Right renal cortex interstitium (tissue), 3 donors: ENCODE data around the gene SIKE1. TPM values are rescaled to one million over a fixed set of nuclear protein-coding genes. Genes with fewer than 3 reads are reported as not detected.
"Not testable (repeated sequence)": the region's sequence is repeated elsewhere in the genome, so short reads cannot be mapped to it uniquely, and the experiment has no call there.

Source experiments
- DNase-seq, 3 donors: peaks; one replicate each; pipeline ENCODE4 v3.0.0-alpha.2; 2013; ENCODE audit warnings: low read depth in 3 of 3, low spot score in 2 of 3
- polyA plus RNA-seq, 3 donors: library from polyadenylated mRNA; unstranded; fragments of 120-200 nt; gene quantifications; one replicate each; pipeline ENCODE4 v1.2.1, GENCODE V29; 2013; ENCODE audit not compliant: insufficient read length in 3 of 3

Gene SIKE1
- polyA plus RNA-seq, 3 donors = 54.6 to 62.4 (median 55.6) TPM

DNA sequence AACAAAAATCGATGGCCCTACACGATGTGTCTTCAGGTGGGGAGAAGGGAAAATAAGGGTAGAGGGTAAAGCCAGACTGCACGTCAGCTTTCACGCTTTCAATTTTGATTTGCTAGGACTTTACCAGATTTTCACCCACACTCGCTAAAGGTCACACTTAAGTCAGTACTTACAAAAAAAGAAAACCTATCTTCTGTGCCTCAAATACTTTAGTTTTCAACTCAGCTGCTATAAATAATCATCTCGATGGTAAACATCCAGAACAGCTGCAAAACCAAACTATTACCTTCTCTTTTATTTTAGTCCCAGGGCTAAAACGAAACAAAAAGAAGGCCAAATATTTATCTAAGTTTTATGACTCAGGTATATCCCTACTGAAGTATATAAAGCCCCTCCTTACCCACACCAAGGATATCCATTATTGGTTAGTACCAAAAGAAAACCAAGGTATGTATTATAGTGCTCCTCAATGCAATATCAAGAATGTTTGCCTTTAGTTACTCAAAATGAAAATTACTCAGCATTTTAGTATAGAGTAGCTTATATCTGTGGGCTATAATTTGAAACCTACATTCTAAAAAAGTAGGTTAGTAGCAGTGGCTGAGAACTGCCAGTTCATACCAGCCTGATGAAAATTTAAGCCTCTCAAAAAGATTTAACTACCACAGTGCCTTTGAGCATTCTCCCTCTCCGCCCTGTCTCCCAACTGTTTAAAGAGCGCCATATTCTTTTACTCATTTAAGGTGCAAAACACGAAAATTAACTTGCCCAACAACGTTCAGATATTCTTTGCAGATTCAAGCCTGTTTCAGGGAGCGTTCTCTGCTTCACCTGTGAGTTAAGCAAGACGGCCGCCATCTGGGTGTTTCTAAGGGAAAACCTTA, 24.2 kb downstream of the SIKE1 start:
- DNase-seq = no peak

DNA sequence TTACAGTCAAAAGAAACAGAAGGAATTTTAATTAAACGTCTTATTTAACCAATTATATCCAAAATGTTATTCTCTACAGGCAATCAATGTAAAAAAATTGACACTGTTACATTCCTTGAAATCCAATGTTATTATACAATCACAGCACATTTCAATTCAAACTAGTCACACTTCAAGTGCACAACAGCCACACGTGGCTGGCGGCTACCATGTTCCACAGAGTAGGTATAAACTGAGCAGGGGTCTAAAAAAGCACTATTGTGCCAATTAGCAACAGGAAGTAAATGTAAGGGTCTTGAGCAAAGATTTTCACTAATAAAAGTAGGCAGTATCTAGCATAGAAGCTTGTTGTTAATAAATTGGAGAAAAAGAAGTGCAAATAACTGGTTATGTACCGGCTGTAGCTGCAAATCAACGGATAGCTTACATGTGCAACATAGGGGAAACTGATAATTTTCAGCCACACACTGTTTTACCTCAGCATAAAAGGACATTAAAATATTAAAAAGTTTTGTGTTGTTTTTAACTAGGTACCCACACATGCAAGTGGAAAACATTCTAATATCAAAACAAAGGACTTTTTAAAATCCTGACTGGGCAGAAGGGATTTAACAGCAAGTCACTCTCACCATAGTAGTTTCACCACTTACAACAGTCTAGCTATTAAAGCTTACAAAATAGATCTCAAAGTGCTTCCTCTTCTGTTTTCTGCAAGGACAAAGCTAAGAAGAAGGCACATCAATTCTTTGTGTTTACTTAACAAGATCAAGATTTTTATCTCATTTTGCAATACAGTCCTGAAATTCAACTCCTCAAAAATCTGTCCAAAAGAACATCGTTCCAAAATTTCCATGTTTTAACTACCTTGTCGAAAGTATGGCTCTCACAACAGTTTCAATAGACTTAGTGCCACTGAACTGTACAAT, 25.2 kb downstream of the SIKE1 start:
- no peak for DNase-seq

DNA sequence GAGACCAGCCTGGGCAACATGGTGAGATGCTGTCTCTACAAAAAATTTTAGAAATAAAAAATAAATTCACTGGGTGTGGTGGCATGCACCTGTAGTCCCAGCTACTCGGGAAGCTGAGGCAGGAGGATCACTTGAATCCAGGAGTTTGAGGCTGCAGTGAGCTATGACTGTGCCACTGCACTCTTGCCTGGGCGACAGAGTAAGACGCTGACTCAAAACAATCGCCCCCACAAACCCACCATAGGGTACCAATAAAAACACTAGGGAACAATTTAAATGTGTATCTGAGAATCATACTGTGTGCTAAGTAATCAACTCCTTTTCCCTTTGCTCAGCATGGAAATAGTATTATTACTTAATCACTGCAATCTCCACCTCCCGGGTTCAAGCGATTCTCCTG, 26.8 kb downstream of the SIKE1 start:
- not testable (repeated sequence) for DNase-seq

DNA sequence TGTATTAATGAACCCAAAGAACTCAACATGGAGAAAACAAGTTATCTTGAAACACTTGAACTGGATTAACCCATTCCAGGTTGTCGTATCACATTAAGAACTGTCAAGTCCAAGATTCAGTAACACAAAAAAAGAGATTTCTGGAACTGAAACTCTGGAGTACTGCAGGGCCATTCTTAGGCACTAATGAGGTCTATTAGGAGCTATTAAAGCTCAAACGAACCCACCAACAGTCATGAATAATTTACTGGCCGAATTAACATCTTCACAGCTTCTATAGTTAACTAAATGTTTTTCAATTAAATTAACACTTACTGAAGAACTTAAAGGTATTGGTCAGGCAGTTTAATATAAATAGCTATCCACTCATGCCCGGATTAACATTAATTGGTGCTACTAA, 27.3 kb downstream of the SIKE1 start:
- DNase-seq = no peak

DNA sequence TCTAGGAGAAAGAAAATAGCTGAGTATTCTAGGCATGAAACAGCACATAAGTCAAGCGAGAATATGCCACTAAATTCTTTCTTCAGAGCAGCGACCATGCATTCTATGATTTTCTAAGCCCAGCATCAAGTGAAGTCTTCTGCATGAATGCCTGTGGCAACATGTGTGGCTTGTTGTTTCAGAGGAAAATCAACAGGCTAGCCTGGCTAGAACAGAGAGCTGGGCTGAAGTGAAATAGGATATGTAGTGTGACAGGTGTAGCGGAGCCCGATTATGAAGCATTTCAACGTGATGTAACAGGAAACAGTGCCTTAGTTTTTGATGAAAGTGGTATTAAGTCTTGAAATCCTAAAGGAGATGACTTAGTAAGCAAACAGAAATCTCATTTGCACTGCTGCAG, 29.7 kb downstream of the SIKE1 start:
- DNase-seq = no peak

DNA sequence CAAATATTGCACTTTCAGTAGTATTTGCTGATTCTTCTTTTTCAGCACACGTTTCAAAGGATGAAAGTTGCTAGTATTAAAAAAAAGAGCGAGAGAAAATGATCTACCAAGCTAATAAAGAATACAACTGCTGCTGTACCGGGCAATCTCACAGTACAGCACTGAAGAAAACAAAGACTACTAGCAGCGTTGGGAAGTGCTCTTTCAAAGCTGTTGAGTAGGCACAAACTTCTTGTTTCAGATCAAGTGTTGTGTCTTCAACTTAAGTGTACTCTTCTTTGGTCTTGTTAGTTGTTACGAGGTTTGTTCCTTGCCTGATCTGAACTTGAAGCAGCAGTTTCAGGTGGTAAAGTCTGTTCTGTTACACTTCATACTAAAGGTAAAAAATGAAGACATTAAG, 30.6 kb downstream of the SIKE1 start:
- no peak for DNase-seq

DNA sequence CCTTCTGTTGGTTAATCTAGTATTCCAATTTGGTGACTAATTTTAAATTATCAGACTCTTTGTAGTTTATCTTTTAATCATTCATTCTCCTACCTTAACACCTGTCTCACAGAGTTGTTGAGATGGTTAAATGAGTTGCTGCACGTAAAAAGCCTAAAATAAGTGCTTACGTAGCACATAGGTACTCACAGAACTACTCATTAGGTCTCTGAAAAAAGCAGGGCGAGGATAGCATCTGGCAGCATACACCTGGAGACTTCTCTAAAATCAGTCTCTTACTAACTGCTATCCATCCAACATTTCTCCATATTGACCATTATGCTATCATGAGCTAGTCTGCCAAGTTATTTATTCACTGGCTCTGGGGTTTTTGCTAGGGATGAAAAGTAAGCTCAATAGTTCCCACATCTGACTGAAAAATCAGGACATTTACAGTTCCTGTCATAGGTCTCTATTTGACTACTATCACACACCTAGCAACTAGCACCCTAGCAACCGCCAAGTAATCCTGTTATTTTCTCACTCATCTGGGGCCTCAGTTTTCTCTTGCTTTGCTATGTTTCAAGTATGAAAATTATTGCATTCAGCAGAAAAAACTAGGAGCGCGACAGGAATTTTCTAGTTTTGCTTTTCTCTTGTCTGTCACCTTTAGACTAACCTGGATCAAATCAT, 33.9 kb downstream of the SIKE1 start:
- DNase-seq = no peak

DNA sequence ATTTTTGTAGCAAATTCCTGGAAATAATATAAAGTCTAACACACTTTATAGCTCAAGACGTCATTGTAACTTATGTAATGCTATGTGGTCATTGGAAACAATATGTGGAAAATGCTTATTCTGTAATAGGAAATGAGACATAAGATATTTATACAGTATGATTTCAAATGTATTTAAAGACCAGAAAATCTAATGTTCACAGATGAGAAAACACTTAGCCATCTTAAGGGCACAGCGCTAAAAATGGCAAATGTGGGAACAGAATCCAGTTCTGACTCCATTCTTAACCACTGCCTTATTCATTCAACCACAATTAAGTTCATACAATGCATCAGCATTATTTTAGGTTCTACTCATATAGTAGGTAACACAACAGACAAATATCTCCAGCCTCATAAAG, 35.2 kb downstream of the SIKE1 start:
- no peak for DNase-seq

DNA sequence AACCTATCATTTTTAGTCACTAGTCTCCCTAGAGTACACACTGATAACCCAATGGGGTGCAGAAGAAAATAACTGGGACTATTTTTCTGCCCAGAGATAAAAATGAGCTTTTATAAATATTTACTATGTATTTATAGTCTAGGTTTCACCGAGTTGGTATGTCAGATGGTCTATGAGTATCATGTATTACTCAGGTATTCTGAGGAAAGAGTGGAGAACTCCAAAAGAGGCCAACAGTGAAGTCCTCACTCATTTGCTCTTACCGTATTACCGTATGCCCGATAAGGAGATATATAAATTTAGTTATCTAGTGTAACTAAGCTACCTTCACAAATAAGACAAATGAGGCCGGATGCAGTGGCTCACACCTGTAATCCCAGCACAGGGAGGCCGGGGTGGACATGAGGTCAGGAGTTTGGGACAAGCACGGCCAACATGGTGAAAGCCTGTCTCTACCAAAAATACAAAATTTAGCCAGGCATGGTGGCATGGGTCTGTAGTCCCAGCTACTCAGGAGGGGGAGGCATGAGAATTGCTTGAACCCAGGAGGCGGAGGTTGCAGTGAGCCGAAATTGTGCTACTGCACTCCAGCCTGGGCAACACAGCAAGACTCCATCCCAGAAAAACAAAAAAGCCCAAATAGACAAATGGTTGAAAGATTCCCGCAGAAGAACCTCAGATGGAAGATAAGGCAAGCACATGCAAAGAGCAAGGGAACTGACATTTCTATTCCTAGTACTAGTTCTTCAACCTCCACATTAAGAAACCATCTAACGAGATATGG, 38.3 kb downstream of the SIKE1 start:
- DNase-seq = no peak

DNA sequence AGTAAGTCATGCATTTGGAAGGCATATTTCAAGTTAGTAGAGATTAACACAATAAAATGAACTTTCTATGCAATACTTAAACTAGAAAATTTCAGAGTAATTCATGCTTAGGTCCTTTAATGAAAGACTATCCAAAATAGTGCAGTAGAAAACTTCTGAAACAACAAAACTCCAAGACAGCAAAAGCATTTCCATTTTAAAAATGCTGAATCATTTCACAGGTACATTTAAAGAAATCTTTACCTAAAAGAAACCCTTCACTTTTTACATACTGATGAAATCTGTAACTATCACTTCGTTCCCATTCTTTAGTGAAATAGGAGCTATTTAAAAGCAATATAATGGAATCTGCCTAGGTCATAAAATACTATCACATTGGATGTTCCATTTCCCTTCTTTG, 40.2 kb downstream of the SIKE1 start:
- DNase-seq = no peak

DNA sequence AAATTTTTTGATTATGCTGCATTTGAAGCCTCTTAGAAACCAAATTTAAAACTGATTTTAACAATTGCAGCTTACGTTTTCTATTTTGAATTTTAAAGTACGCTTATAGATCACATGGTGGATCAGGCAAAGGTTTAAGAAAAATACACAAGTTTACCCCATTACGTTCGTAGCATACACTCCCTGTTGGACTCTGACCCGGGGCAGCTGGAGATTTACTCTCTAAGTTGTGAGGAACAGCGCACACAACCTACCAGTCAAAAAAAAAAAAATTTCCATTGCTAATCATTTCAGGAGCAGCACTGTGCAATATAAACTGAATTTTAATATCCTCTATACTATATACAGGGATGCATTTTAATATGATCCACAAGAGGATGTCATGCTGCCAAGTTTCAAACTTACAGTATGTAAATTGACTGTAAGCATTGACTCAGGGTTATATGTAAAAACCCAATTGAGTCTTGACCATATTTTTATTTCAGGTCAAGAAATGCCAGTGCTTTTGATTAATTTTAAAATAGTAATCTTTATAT, 43.1 kb downstream of the SIKE1 start:
- no peak for DNase-seq

DNA sequence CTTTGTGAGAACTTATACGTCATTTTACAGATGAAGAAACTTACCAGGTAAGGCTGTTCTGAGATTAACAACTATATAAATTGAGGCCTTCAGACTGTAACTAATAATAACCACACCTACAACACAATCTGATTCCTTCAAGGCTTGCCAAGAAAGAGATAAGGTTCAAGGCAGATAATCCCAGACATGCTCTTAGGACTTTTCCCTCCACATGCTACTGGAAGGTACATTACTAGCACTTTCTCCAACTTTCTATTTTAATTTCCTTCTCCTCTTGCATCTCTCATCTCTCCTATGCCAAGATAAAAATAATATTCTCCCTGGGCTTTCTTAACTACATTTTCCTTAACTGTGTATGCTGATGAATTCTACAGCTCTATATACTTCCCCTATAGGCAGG, 45.0 kb downstream of the SIKE1 start:
- DNase-seq = no peak

DNA sequence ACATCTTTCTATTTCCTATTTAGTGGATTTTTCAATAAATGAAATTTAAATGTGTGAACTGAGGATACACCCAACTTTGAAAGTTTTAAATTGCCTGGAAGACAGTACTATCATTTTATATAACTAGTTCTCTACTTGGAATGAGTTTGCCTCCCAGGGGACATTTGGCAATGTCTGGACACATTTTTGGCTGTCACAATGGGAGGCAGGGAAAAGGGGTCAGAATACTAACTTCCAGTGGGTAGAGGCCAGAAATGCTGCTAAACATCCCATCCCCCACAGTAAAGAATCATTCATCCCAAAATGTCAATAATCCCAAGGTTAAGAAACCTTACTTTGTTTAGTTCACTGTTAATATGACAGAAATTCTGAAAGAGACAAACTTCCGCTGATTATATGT, 50.7 kb downstream of the SIKE1 start:
- DNase-seq = no peak

DNA sequence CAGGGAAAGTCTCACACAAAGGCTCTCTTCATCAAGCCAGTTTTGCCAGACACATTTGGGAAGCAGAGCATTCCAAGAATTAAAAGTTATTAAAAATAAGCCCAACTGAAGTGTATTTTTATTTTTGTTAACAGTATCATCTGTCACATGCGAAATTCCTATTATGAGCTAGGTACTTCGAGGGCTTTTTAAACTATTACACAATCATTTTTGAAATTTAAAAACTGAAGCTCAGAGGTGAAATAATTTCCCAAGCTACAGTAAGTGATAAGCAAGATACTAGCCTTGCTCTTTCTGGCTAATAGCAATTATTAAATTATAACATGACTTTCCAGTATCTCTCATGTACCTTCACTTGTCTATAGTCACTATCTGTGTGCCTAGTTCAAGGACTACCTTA, 51.9 kb downstream of the SIKE1 start:
- no peak for DNase-seq

DNA sequence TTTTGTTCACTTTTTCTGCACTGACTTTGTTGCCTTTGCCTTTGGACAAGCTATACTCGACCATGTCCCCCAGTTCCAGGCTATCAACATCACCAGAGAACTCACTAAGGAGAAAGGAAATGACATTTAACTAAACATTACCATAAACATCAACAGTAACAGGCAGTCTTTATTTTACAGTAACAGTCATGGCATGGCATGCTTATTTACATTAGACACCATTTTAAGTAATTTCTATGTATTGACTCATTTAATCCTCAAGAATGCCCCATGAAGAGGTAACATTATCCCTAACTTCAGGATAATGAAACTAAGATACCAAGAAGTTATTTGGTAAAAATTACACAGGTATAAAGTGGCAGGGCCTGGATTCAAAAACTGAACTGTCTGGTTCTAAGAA, 55.3 kb downstream of the SIKE1 start:
- DNase-seq = no peak

DNA sequence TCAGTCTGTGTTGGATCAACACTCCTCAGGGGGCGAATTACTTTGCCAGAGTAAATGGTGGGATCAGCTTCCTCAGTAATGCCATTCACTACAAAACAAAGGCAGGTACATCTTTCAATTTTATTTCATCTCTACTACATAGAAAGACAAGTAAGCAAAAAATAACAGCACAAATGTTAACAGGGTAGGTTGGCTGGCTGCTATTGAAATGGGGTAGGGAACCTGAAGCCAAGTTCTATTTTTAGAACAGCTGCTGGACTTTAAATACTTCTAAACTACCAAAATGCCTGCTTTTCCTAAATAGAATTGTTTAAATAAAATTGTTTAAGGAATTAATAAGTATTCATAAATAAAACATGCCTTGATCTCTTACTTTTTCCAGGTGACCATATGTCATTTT, 56.6 kb downstream of the SIKE1 start:
- DNase-seq = no peak

DNA sequence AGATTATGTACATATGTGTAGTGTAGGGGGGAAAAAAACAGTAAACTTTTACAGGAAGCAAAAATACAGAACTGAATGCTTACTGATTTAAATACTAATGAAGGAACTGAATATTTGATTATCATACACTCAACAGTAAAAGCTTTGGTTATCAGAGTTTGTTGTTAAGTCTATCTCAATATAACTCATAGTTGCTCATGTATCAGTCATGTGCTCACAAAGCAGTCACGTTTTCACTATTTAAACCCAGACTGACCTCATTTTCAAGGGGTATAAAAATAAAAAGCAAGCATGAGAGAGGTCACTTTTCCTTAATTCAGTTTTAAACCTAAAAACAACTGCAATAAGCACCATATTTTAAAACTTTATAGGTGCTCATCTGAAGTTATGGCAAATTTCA, 57.0 kb downstream of the SIKE1 start:
- DNase-seq = no peak

DNA sequence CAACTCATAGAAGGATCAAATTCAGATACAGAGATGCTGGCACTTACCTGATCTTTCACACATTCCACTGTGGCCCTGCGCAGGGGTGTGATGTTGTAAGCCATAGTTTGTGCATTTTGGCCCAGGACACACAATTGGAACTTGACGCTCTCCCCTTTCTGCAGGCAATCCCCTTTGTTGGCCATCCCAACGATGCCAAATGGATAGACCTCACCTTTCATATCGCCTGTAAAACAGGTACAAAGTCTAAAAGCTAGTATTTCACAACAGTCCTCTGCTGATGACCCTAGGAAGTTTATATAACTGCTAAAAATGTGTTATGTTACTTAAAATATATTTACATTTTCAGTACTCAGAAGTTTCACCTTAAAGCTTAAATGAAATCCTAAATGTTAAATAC, 60.0 kb downstream of the SIKE1 start:
- DNase-seq = no peak
